Glutamatergic neuron (in vitro differentiated cells): ENCODE measurements around the gene ZFR. TPM values are rescaled to one million over a fixed set of nuclear protein-coding genes. Genes with fewer than 3 reads are reported as not detected.

Experiments used
- DNase-seq: peaks from one replicate; pipeline ENCODE4 v3.0.0; 2022
- H3K27ac Mint-ChIP-seq: one replicate; pipeline ENCODE4 v1.8.0; 2020; ENCODE audit warnings: mild to moderate bottlenecking, mixed read lengths, inconsistent platforms; ENCODE audit not compliant: unreplicated experiment
- H3K27me3 Mint-ChIP-seq: one replicate; pipeline ENCODE4 v1.8.0; 2020; ENCODE audit warnings: mild to moderate bottlenecking, moderate library complexity, mixed read lengths, inconsistent platforms; ENCODE audit not compliant: unreplicated experiment
- H3K36me3 Mint-ChIP-seq: one replicate; pipeline ENCODE4 v1.8.0; 2020; ENCODE audit warnings: mild to moderate bottlenecking, mixed read lengths, inconsistent platforms; ENCODE audit not compliant: unreplicated experiment
- H3K4me1 Mint-ChIP-seq: one replicate; pipeline ENCODE4 v1.8.0; 2020; ENCODE audit warnings: mild to moderate bottlenecking, low read depth, mixed read lengths, inconsistent platforms; ENCODE audit not compliant: unreplicated experiment
- H3K4me3 Mint-ChIP-seq: one replicate; pipeline ENCODE4 v1.8.0; 2020; ENCODE audit warnings: mild to moderate bottlenecking, mixed read lengths, inconsistent platforms; ENCODE audit not compliant: unreplicated experiment
- H3K9me3 Mint-ChIP-seq: one replicate; pipeline ENCODE4 v1.8.0; 2020; ENCODE audit warnings: mild to moderate bottlenecking, moderate library complexity, mixed read lengths, inconsistent platforms; ENCODE audit not compliant: unreplicated experiment
- total RNA-seq: library from RNA; stranded (reverse); fragmentation: NEBNext Ultra II Directional; extraction: Animal tissue kit (Norgen Biotek cat#: 25700); gene quantifications from one replicate; pipeline ENCODE4 v1.2.1, GENCODE V29; 2021; ENCODE audit not compliant: unreplicated experiment
- TF ChIP-seq, protein P1 (sequence below): fragments of 200-600 bp; sonication (generic); IDR thresholded peaks from one replicate; pipeline ENCODE4 v1.5.0; 2021; ENCODE audit not compliant: partially characterized antibody, unreplicated experiment

The ZFR gene
- total RNA-seq, 1 donor from 2014 or later = 84.5 TPM

DNA sequence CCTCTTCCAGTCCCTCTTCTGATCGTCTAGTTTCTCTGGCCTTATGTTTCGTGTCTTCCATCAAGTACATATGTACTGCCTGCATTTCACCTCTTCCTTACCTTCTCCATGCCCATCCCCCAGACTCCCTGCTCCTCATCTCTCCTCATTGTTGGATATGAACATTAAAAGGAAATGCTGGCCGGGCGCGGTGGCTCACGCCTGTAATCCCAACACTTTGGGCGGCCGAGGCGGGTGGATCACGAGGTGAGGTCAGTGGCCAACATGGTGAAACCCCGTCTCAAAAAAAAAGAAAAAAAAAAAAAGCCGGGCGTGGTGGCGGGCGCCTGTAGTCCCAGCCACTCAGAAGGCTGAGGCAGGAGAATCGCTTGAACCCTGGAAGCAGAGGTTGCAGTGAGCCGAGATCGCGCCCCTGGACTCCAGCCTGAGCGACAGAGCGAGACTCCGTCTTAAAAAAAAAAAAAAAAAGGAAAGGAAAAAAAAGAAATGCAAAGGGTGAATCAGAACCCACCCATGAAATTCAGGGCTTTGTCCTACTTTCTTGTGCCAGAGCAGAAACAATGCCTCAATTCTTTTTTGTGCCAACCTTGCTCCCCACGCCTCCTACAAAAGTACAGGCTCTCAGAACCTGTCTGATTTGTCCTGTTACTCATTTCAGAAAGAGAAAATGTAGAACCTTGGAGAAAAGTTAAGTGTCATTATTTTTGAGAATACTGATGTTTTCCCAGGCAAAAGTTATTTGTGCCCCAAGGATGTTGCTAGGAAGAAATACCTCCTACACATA is 1.5 kb upstream of the ZFR start:
- Mint-ChIP-seq H3K9me3 (peaks cover 5% of the 10 kb centered on the region), H3K27me3 (peaks cover 4% of the 10 kb centered on the region), H3K36me3 (no peaks in the 10 kb centered on the region), H3K27ac (peak overlapping the region; percentile 79), H3K4me1 (peaks cover 14% of the 10 kb centered on the region), H3K4me3 (peak overlapping the region; percentile 87)
- TF ChIP-seq, protein P1, sequence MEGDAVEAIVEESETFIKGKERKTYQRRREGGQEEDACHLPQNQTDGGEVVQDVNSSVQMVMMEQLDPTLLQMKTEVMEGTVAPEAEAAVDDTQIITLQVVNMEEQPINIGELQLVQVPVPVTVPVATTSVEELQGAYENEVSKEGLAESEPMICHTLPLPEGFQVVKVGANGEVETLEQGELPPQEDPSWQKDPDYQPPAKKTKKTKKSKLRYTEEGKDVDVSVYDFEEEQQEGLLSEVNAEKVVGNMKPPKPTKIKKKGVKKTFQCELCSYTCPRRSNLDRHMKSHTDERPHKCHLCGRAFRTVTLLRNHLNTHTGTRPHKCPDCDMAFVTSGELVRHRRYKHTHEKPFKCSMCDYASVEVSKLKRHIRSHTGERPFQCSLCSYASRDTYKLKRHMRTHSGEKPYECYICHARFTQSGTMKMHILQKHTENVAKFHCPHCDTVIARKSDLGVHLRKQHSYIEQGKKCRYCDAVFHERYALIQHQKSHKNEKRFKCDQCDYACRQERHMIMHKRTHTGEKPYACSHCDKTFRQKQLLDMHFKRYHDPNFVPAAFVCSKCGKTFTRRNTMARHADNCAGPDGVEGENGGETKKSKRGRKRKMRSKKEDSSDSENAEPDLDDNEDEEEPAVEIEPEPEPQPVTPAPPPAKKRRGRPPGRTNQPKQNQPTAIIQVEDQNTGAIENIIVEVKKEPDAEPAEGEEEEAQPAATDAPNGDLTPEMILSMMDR = no peak
- DNase-seq = no peak

DNA sequence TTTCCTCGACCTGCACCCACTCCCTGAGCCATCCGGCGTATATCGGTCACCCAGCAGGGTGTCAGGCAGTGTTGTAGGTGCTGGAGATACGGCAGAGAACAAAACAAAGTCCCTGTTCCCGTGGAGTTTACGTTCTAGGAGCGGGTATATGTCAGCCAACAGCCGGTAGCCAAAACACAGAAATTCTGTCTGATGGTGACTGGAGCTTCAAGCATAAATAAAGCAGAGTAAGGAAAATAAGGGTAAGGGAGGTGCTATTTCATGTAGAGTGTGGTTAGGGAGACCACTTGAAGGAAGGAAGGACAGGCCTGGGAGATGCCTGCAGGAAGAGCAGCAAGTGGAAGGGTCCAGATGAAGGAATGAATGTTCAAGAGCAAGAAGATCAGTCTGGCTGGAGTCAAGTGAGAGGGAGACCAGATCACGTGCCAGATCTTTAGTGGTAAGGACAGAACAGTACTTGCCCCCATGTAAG is 783 bp upstream of the ZFR start:
- DNase-seq = peak; percentile 20
- Mint-ChIP-seq H3K4me1 (peaks cover 14% of the 10 kb centered on the region), H3K27me3 (peaks cover 4% of the 10 kb centered on the region), H3K27ac (peak overlapping the region; percentile 79), H3K4me3 (peak overlapping the region; percentile 87), H3K36me3 (no peaks in the 10 kb centered on the region), H3K9me3 (peaks cover 5% of the 10 kb centered on the region)
- TF ChIP-seq, protein P1 = no peak

DNA sequence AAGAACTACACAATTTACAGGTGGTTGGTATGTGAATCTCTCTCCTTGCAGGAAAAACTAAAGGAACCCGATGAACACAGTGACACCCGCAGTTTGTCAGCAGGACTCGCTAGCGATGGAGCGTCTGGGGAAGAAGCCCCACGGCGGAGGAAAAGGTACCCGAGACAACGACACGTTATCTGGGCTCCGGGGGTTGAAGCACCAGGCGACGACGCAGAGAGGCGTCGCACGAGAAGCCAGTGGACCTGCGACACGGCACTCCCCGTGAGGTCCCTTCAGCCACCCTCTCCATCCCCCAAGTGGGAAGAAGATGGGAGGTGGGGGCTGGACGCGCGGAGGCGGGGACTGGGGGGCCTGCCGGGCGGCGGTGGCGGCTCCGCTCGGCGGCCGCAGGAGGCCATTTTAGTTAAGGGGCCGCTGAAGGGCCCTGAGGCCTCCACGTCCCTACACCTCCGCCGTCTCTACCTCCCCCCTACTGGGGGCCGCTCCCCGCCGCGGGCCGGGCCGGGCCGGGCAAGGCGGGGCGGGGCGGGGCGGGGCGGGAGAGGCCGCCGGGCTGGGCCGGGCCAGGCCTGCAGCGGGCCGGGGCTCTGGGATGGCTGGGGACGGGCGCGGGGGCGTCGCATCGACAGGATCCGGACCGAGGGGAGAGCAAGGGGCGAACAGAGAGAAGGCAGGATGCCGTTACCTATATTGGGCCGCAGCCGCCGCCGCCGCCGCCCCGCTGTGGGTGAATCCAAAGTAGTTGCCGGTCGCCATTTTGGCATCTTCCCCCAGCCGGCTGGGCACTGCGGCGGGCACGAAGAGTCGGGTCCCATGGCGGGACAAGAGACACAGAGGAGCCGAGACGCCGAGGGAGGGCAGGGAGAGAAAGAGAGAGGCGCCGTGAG is 754 bp downstream of the ZFR start:
- peak; percentile 64 for DNase-seq
- TF ChIP-seq, protein P1 = no peak
- Mint-ChIP-seq H3K4me3 (peak overlapping the region; percentile 95), H3K9me3 (peaks cover 5% of the 10 kb centered on the region), H3K36me3 (no peaks in the 10 kb centered on the region), H3K27me3 (peaks cover 7% of the 10 kb centered on the region), H3K4me1 (peaks cover 14% of the 10 kb centered on the region), H3K27ac (peak overlapping the region; percentile 90)

DNA sequence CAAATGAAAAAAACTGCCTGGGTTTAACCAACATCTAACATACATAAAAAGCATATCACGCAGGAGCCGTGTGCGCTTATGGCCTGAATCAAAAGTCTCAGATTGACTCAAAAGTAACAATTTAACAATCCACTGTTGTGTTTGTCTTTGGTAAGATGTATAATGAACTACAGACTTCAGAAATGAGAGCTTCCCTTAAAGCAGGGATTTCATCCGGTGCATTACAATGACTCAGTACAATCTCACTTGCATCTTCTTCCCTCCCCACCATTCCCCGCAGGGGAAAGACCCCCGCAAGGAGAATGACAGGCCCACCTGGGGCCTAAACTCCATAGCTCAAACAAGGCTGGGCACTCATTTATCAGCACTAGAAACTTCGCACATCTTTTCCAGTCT is 1.4 kb downstream of the ZFR start:
- H3K36me3 Mint-ChIP-seq = no peaks in the 10 kb centered on the region

More for the DNA sequence above, 1.4 kb downstream of the ZFR start:
- Mint-ChIP-seq H3K4me1 (peaks cover 14% of the 10 kb centered on the region), H3K27ac (peak overlapping the region; percentile 76), H3K4me3 (peak overlapping the region; percentile 95), H3K27me3 (peaks cover 7% of the 10 kb centered on the region), H3K9me3 (peaks cover 5% of the 10 kb centered on the region)
- no peak for DNase-seq
- TF ChIP-seq, protein P1 = no peak
